Body of pancreas (tissue), 4 donors: ENCODE results near the gene SMARCA4. TPM values are rescaled to one million over a fixed set of nuclear protein-coding genes. Genes with fewer than 3 reads are reported as not detected.
"Not testable (repeated sequence)": the region's sequence is repeated elsewhere in the genome, so short reads cannot be mapped to it uniquely, and the experiment has no call there.

Source experiments
- ATAC-seq: fragments of 150-250 bp; one replicate; pipeline ENCODE4 v1.9.1; 2016
- DNase-seq, 4 donors: peaks; one replicate each; pipeline ENCODE4 v3.0.0-alpha.2; 2019
- H3K27ac ChIP-seq, 4 donors: fragments of 200-600 bp; sonication (generic); 1 replicate in 3 of 4; 2 replicates in 1 of 4; pipeline versions ENCODE4 v1.5.1 to v1.6.1; 2016 to 2019; ENCODE audit warnings: mild to moderate bottlenecking in 1 of 4, mixed read lengths in 1 of 4, moderate library complexity in 1 of 4
- H3K27me3 ChIP-seq, 2 donors: fragments of 200-600 bp; sonication (generic); one replicate each; pipeline ENCODE4 v1.6.0; 2016; ENCODE audit warnings: mild to moderate bottlenecking in 1 of 2
- H3K36me3 ChIP-seq, 2 donors: fragments of 200-600 bp; sonication (generic); replicated peaks in 1 of 2; 2 replicates each; pipeline ENCODE4 v1.5.1; 2016; ENCODE audit warnings: low read depth in 2 of 2; ENCODE audit not compliant: insufficient read depth in 1 of 2
- H3K4me1 ChIP-seq: fragments of 200-600 bp; sonication (generic); one replicate; pipeline ENCODE4 v1.6.0; 2016
- H3K4me3 ChIP-seq, 2 donors: fragments of 200-600 bp; sonication (generic); 1 replicate in 1 of 2; 2 replicates in 1 of 2; pipeline ENCODE4 v1.5.1; 2016 to 2019
- H3K9me3 ChIP-seq, 3 donors: fragments of 200-600 bp; sonication (generic); 1 replicate in 2 of 3; 2 replicates in 1 of 3; pipeline ENCODE4 v1.5.1; 2016
- POLR2A ChIP-seq, 3 donors: fragments of 450-650 bp; IDR thresholded peaks; one replicate each; pipeline ENCODE4 v1.6.1; 2016; ENCODE audit warnings: antibody characterized with exemption in 3 of 3, mild to moderate bottlenecking in 2 of 3
- WGBS, 2 donors: methylation state at CpG; one replicate each; pipeline ENCODE4 v1.1.5; 2017; 5-methylcytosine and 5-hydroxymethylcytosine counted together
- intact Hi-C: fragments of 100-400 bp; cut with DNase I; formaldehyde crosslinking; loops from one replicate; pipeline ENCODE4 v1.15.1; 2023
- total RNA-seq, 2 donors: library from RNA; depleted of rRNA; stranded (reverse); fragments of >200 nt; gene quantifications; one replicate each; pipeline ENCODE4 v1.1.0, GENCODE V29; 2016
- TF ChIP-seq, protein P1 (sequence below), 7 experiments: fragments of 450-650 bp in 4 of 7; fragments of 200-600 bp in 3 of 7; sonication (generic) in 3 of 7; IDR thresholded peaks; one replicate each; pipeline ENCODE4 v1.5.1; 2016 to 2019; ENCODE audit warnings: antibody characterized with exemption in 7 of 7

SMARCA4 gene
- total RNA-seq, 2 donors from 2014 or later, result 56.3 to 120 TPM

DNA sequence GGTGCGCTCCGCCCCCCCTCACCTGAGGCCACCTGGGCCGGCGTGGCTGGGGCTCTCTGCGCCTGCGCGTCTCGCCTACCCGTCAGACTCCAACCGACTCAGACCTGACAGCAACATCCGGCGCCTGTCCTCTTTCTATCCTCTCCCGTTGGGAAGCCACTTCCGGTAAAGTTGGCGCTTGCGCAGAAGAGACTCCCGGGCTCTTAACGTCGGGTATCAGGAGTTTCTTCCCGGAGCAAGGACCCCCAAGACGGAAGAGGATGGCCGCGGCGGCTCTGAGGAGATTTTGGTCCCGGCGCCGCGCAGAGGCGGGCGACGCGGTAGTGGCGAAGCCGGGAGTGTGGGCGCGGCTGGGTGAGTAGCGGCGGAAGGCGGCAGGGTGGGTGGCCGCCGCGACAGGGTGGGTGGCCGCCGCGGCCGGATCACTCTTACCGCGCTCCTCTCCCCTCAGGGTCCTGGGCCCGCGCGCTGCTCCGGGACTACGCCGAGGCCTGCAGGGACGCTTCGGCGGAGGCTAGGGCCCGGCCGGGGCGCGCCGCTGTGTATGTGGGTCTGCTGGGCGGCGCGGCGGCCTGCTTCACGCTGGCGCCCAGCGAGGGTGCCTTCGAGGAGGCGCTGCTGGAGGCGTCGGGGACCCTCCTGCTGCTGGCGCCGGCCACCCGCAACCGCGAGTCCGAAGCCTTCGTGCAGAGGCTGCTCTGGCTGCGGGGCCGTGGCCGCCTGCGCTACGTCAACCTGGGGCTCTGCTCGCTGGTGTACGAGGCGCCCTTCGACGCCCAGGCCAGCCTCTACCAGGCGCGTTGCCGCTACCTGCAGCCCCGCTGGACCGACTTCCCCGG is 32.0 kb upstream of the SMARCA4 start, which contains the start of the genes TIMM29 and YIPF2:
TIMM29 (plus strand) TSS at position 249 of the 839 bp plus-strand sequence; CDS start at position 261, 12 bp downstream.
YIPF2 (minus strand) TSS at position 77 of the 839 bp plus-strand sequence. CDS start 229 bp downstream, outside the sequence.
- ATAC-seq, result peak; percentile 97
- no peaks in the 10 kb centered on the region for H3K9me3 ChIP-seq
- H3K36me3 ChIP-seq, result peaks cover 0 to 2% of the 10 kb centered on the region in 2 donors
- WGBS, 2 donors, result 0% methylated on average over 77 of the region's 96 CpGs; no CpG with 5 or more reads in 1 of the 2 donors
- H3K27ac ChIP-seq, result peak within 1 kb of the TSS; percentile 54 to 83 (median 76)
- H3K27me3 ChIP-seq, result no peaks in the 10 kb centered on the region
- intact Hi-C loops, result loop anchor here (10.0 kb wide), 1 partner anchor 54 kb away; the partner anchor contains the start of gene CARM1
- TF ChIP-seq, protein P1, sequence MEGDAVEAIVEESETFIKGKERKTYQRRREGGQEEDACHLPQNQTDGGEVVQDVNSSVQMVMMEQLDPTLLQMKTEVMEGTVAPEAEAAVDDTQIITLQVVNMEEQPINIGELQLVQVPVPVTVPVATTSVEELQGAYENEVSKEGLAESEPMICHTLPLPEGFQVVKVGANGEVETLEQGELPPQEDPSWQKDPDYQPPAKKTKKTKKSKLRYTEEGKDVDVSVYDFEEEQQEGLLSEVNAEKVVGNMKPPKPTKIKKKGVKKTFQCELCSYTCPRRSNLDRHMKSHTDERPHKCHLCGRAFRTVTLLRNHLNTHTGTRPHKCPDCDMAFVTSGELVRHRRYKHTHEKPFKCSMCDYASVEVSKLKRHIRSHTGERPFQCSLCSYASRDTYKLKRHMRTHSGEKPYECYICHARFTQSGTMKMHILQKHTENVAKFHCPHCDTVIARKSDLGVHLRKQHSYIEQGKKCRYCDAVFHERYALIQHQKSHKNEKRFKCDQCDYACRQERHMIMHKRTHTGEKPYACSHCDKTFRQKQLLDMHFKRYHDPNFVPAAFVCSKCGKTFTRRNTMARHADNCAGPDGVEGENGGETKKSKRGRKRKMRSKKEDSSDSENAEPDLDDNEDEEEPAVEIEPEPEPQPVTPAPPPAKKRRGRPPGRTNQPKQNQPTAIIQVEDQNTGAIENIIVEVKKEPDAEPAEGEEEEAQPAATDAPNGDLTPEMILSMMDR (IDR thresholded peaks at IDR 0.05), result peak in 1 of 7 experiments; percentile 20
- peak; percentile 25 to 77 (median 73) for TF ChIP-seq POLR2A (IDR thresholded peaks at IDR 0.05)
- H3K4me3 ChIP-seq, result peak within 1 kb of the TSS; percentile 30 to 97
- peak; percentile 99 to 100 (median 100) for DNase-seq
- H3K4me1 ChIP-seq, result peaks cover 32% of the 10 kb centered on the region

DNA sequence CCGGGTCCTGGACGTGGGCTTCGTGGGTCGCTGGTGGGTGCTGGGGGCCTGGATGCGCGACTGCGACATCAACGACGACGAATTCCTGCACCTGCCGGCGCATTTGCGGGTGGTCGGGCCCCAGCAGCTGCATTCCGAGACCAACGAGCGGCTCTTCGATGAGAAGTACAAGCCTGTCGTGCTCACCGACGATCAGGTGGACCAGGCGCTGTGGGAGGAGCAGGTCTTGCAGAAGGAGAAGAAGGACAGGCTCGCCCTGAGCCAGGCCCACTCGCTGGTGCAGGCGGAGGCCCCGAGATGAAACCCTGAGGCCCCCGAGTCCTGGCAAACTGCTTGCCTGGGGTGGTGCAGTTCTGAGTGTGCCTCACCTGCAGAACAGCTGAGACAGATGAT is 31.4 kb upstream of the SMARCA4 start:
- peak overlapping the region; percentile 30 to 97 for H3K4me3 ChIP-seq
- DNase-seq (no peak), ATAC-seq (no peak)
- no peaks in the 10 kb centered on the region for H3K9me3 ChIP-seq
- H3K27me3 ChIP-seq, result no peaks in the 10 kb centered on the region
- no peak for TF ChIP-seq POLR2A (IDR thresholded peaks at IDR 0.05)
- TF ChIP-seq, protein P1 (IDR thresholded peaks at IDR 0.05), result no peak
- 0 to 4% methylated on average over 3 to 24 of the region's 27 CpGs for WGBS, 2 donors
- H3K36me3 ChIP-seq, result no peaks in the 10 kb centered on the region
- H3K27ac ChIP-seq, result peak overlapping the region in 3 of 4 donors; percentile 54 to 83 (median 82)
- H3K4me1 ChIP-seq, result peaks cover 32% of the 10 kb centered on the region
- intact Hi-C loops, result loop anchor here (10.0 kb wide), 1 partner anchor 55 kb away; the partner anchor contains the start of gene CARM1

DNA sequence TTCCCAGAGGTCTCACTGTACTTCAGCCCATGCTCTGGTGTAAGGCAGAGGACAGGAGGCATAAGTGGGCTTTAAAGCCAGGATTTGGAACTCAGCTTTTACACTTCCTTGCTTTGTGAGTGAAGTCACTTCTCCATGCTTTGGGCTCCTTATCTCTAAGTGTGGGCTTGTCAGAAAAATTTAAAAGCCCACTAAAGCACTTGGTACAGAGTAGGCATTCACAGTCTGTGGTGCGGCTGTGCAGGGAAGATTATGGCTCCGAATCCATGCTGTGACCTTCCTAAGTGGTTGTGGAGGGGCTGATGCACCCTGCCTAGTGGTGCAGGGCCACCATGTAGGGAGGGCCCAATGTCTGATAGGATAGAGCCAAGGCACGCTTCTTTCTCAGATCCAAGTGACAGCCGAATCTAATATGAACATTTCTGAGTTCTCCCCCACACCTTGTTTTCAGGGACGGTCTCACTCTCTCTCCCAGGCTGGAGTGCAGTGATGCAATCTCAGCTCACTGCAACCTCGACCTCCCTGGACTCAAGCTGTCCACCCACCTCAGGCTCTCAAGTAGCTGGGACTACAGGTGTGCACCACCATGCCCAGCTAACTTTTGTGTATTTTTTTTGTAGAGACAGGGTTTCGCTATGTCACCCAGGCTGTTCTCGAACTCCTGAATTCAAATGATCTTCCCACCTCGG is 25.3 kb upstream of the SMARCA4 start:
- no peak overlapping the region for H3K27ac ChIP-seq
- H3K36me3 ChIP-seq, result no peaks in the 10 kb centered on the region
- H3K4me3 ChIP-seq, result no peak overlapping the region
- TF ChIP-seq, protein P1 (IDR thresholded peaks at IDR 0.05), result no peak
- TF ChIP-seq POLR2A (IDR thresholded peaks at IDR 0.05), result no peak
- intact Hi-C loops, result loop anchor here (10.0 kb wide), 1 partner anchor 169 kb away; no protein-coding TSS in a partner anchor
- no peaks in the 10 kb centered on the region for H3K9me3 ChIP-seq
- H3K27me3 ChIP-seq, result no peaks in the 10 kb centered on the region
- peaks cover 33% of the 10 kb centered on the region for H3K4me1 ChIP-seq
- no peak for ATAC-seq
- WGBS, 2 donors, result 79 to 90% methylated on average over 9 of the region's 9 CpGs
- DNase-seq, result no peak

DNA sequence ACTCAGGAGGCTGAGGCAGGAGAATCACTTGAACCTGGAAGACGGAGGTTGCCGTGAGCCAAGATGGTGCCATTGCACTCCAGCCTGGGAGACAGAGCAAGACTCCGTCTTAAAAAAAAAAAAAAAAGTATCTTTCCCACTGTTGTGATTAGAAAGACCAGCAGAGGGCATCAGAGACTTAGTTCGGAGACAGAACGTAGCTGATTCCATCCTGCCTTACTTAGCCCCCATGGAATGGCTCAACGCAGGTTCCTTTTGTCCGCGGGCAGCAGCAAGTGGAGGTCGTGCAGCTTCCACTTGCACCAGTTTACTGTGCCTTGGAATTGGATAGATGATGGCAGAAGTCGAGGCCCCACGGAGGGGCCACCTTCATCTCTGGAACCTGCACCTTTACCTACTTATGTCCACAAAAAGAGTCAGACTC is 24.2 kb upstream of the SMARCA4 start:
- H3K4me3 ChIP-seq, result no peak overlapping the region
- no peaks in the 10 kb centered on the region for H3K27me3 ChIP-seq
- peak; percentile 55 to 77 (median 65) for DNase-seq
- peaks cover 39% of the 10 kb centered on the region for H3K4me1 ChIP-seq
- intact Hi-C loops, result loop anchor here (10.0 kb wide), 1 partner anchor 168 kb away; no protein-coding TSS in a partner anchor
- TF ChIP-seq POLR2A (IDR thresholded peaks at IDR 0.05), result no peak
- TF ChIP-seq, protein P1 (IDR thresholded peaks at IDR 0.05), result peak; percentile 53 to 89 (median 83)
- no peaks in the 10 kb centered on the region for H3K9me3 ChIP-seq
- peak; percentile 70 for ATAC-seq
- H3K36me3 ChIP-seq, result no peaks in the 10 kb centered on the region
- H3K27ac ChIP-seq, result peak overlapping the region in 3 of 4 donors; percentile 51 to 61 (median 55)
- 2 to 3% methylated on average over 9 to 11 of the region's 11 CpGs for WGBS, 2 donors

DNA sequence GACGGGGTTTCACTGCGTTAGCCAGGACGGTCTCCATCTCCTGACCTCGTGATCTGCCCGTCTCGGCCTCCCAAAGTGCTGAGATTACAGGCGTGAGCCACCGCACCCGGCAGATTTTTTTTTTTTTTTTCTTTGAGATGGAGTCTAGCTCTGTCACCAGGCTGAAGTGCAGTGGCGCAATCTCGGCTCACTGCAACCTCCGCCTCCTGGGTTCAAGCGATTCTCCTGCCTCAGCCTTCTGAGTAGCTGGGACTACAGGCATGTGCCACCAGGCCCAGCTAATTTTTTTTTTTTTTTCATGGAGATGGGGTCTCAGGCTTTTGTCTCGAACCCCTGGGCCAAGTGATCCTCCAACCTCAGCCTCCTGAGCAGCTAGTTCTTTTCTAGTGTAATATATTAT is 19.2 kb upstream of the SMARCA4 start:
- H3K9me3 ChIP-seq, DNase-seq, H3K36me3 ChIP-seq, H3K27me3 ChIP-seq, intact Hi-C loops, ATAC-seq, H3K4me3 ChIP-seq: not testable (repeated sequence)
- Histone ChIP-seq H3K27ac (peak overlapping the region in 3 of 4 donors; percentile 87 to 95 (median 94)), H3K4me1 (peaks cover 48% of the 10 kb centered on the region)
- 73 to 80% methylated on average over 14 of the region's 14 CpGs for WGBS, 2 donors

DNA sequence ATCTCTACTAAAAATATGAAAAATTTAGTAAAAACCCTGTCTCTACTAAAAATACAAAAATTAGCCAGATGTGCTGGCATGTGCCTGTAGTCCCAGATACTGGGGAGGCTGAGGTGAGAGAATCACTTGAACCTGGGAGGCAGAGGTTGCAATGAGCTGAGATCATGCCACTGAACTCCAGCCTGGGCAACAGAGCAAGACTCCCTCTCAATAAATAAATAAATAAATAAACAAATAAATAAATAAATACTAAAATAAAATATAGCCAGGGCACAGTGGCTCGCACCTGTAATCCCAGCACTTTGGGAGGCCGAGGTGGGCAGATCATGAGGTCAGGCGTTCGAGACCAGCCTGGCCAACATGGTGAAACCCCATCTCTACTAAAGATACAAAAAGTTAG is 17.4 kb upstream of the SMARCA4 start:
- ATAC-seq, H3K4me3 ChIP-seq, intact Hi-C loops, H3K36me3 ChIP-seq, H3K9me3 ChIP-seq, H3K27me3 ChIP-seq, DNase-seq: not testable (repeated sequence)
- Histone ChIP-seq H3K4me1 (peaks cover 60% of the 10 kb centered on the region), H3K27ac (peak overlapping the region in 1 of 4 donors; percentile 10)
- 74 to 97% methylated on average over 4 of the region's 4 CpGs for WGBS, 2 donors
